Measurements from ENCODE around the gene UBAC1.

DNA sequence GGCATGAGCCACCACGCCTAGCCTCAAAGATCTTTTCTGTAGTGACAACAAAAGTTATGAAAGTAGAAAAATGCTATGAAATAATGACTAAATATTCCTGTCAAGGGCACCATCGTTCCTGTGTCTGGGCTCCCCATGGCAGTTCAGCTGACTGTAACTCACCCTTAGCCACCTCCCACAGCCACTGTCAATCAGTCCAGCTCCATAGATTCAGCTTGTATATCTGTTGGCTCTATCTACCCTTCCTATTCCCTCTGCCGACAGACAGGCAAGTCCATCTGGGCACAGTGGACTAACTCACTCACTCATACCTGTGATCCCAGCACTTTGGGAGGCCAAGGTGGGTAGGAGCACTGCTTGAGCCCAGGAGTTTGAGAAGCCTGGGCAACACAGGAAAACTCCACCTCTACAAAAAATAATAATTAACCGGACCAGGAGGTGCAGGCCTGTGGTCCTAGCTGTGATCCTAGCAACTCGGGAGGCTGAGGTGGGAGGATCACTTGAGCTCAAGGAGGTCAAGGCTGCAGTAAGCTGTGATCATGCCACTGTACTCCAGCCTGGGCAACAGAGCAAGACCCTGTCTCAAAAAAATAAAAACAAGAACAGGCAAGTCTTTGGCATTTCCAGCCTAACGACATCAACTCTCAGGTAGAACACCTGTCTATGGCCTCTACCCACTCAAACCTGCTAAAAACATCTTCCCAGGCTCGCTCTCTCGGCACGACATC lies 60.0 kb downstream of the UBAC1 start:
- TF ChIP-seq, protein P1, sequence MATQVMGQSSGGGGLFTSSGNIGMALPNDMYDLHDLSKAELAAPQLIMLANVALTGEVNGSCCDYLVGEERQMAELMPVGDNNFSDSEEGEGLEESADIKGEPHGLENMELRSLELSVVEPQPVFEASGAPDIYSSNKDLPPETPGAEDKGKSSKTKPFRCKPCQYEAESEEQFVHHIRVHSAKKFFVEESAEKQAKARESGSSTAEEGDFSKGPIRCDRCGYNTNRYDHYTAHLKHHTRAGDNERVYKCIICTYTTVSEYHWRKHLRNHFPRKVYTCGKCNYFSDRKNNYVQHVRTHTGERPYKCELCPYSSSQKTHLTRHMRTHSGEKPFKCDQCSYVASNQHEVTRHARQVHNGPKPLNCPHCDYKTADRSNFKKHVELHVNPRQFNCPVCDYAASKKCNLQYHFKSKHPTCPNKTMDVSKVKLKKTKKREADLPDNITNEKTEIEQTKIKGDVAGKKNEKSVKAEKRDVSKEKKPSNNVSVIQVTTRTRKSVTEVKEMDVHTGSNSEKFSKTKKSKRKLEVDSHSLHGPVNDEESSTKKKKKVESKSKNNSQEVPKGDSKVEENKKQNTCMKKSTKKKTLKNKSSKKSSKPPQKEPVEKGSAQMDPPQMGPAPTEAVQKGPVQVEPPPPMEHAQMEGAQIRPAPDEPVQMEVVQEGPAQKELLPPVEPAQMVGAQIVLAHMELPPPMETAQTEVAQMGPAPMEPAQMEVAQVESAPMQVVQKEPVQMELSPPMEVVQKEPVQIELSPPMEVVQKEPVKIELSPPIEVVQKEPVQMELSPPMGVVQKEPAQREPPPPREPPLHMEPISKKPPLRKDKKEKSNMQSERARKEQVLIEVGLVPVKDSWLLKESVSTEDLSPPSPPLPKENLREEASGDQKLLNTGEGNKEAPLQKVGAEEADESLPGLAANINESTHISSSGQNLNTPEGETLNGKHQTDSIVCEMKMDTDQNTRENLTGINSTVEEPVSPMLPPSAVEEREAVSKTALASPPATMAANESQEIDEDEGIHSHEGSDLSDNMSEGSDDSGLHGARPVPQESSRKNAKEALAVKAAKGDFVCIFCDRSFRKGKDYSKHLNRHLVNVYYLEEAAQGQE (IDR thresholded peaks at IDR 0.05; ENCODE audit: insufficient replicate concordance, low read depth): no peak
- TF ChIP-seq, protein P2, sequence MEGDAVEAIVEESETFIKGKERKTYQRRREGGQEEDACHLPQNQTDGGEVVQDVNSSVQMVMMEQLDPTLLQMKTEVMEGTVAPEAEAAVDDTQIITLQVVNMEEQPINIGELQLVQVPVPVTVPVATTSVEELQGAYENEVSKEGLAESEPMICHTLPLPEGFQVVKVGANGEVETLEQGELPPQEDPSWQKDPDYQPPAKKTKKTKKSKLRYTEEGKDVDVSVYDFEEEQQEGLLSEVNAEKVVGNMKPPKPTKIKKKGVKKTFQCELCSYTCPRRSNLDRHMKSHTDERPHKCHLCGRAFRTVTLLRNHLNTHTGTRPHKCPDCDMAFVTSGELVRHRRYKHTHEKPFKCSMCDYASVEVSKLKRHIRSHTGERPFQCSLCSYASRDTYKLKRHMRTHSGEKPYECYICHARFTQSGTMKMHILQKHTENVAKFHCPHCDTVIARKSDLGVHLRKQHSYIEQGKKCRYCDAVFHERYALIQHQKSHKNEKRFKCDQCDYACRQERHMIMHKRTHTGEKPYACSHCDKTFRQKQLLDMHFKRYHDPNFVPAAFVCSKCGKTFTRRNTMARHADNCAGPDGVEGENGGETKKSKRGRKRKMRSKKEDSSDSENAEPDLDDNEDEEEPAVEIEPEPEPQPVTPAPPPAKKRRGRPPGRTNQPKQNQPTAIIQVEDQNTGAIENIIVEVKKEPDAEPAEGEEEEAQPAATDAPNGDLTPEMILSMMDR (IDR thresholded peaks at IDR 0.05; ENCODE audit: insufficient read depth, low read length): no peak
- no peak for TF ChIP-seq POLR2AphosphoS5 (IDR thresholded peaks at IDR 0.05; ENCODE audit: low read depth)

Measured in HL-60 (cell line).